Astrocyte (in vitro differentiated cells and primary cell): ENCODE results near the gene CCDC175.

Experiments
- EZH2 ChIP-seq: IDR thresholded peaks from 2 replicates; pipeline ENCODE4 v1.6.1; 2012; ENCODE audit warnings: mild to moderate bottlenecking, low read length, inconsistent platforms; ENCODE audit not compliant: insufficient read depth
- TF ChIP-seq, protein P1 (sequence below): IDR thresholded peaks from 2 replicates; pipeline ENCODE4 v1.5.1; 2011; ENCODE audit warnings: low read depth, mild to moderate bottlenecking, inconsistent platforms, low read length, moderate library complexity; ENCODE audit not compliant: insufficient read depth

DNA sequence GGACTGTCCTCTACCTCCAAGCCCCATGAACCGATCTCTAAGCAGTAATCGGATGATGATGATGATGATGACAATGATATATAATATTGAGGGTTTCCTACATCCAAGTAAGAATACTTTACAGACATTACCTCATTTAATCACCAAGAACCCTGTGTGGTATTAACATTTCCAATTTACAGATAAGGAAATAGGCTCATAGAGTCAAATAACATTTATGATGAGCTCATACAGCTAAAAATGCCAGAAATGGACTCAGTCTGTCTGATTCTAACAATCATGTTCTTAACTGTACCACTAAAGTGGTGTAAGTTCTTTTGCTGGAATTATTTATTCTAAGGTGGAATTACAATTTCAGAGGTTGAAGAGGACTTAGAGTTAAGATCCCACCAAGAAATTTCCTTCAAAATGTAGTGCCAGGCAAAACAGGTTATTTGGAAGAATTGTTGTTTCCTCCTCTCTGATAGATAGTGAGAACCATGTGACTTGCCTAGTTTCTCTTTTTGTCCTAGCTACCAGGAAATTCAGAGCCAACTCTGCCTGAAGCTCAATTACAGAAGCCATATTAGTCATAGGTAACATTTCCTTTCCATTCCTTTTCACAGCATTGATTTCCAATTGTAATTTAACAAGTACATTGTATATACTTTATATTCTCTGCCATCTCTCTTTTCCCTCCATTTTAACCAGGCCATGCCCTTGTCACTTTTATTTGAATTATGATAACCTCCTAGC is 23.8 kb upstream of the CCDC175 start:
- TF ChIP-seq, protein P1, sequence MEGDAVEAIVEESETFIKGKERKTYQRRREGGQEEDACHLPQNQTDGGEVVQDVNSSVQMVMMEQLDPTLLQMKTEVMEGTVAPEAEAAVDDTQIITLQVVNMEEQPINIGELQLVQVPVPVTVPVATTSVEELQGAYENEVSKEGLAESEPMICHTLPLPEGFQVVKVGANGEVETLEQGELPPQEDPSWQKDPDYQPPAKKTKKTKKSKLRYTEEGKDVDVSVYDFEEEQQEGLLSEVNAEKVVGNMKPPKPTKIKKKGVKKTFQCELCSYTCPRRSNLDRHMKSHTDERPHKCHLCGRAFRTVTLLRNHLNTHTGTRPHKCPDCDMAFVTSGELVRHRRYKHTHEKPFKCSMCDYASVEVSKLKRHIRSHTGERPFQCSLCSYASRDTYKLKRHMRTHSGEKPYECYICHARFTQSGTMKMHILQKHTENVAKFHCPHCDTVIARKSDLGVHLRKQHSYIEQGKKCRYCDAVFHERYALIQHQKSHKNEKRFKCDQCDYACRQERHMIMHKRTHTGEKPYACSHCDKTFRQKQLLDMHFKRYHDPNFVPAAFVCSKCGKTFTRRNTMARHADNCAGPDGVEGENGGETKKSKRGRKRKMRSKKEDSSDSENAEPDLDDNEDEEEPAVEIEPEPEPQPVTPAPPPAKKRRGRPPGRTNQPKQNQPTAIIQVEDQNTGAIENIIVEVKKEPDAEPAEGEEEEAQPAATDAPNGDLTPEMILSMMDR, result no peak
- no peak for TF ChIP-seq EZH2
